ENCODE data around the gene WDFY4. TPM values are rescaled to one million over a fixed set of nuclear protein-coding genes. Genes with fewer than 3 reads are reported as not detected.

The WDFY4 gene
- total RNA-seq, 1 donor, result not detected

- no peak overlapping the region for H3K4me3 ChIP-seq (ENCODE audit: low read depth, low read length)
- no peak for TF ChIP-seq CTCF (IDR thresholded peaks at IDR 0.05; ENCODE audit: insufficient read depth, low read length)
- no peak for DNase-seq (ENCODE audit: low read depth)
Measured at GRCh38 chr10:49028639-49029038, 344.0 kb downstream of the WDFY4 start.

- TF ChIP-seq CTCF (IDR thresholded peaks at IDR 0.05; ENCODE audit: insufficient read depth, low read length), result no peak
- DNase-seq (ENCODE audit: low read depth), result no peak
- H3K4me3 ChIP-seq (ENCODE audit: low read depth, low read length), result no peak overlapping the region
Measured at GRCh38 chr10:49029666-49030065, 345.0 kb downstream of the WDFY4 start.

Small RNA genes within 50 kb of the gene (small RNA-seq; reads per million reads assigned to genes)
- not detected for gene MIR4294

Other genes starting within 250 kb of the WDFY4 start
- 22.3 and 60.2 TPM in 2 replicates for gene ARHGAP22, start 79.8 kb upstream of the WDFY4 start, total RNA-seq (ENCODE audit: low replicate concordance)

Data from fibroblast of the aortic adventitia (primary cell).